ENCODE data around the gene VPS54.
"Not testable (repeated sequence)": the region's sequence is repeated elsewhere in the genome, so short reads cannot be mapped to it uniquely, and the experiment has no call there.

Gene VPS54

DNA sequence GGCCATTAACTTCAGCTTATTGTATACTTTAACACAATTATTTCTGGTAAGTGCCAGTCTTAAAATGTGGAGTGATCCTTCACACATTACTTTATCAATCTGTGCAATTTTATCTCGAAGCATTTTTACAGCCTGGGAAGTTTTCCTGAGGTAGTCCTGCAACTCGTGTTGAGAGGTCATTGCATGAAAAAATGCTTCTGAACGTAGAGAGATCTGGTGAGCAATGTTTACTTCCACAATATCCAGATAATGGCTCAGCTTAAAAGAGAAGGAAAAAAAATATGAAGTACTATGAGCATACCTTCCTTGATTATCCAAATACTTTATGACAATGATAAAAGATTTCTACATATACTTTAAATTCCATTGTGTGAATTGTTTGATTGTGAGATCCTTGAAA, 57.0 kb downstream of the VPS54 start:
- H2AFZ ChIP-seq (ENCODE audit: insufficient read depth, low read length, poor library complexity), result no peak overlapping the region
- no peak overlapping the region for H3K27ac ChIP-seq (ENCODE audit: low read depth, low read length)
- no CpG with 5 or more reads among the region's 3 CpGs for WGBS (ENCODE audit: extremely low coverage, insufficient coverage, insufficient read length)
- no peak overlapping the region for H3K9ac ChIP-seq (ENCODE audit: low read length)
- no peak overlapping the region for H3K4ac ChIP-seq (ENCODE audit: low read depth, low read length)
- H3K4me1 ChIP-seq (ENCODE audit: control insufficient read depth in 1 of 2, insufficient read depth in 2 of 2, low read length in 2 of 2), result no peaks in the 10 kb centered on the region
- DNase-seq, result peak in 1 of 2 donors; percentile 4
- no peak overlapping the region for H2BK12ac ChIP-seq (ENCODE audit: low read length)
- no peak overlapping the region for H3K4me3 ChIP-seq (ENCODE audit: low read depth, low read length)
- H3K4me2 ChIP-seq (ENCODE audit: low read length), result no peak overlapping the region
- H4K91ac ChIP-seq (ENCODE audit: low read depth, low read length), result no peak overlapping the region
- H3K79me2 ChIP-seq (ENCODE audit: control insufficient read depth, insufficient read depth, low read length, poor library complexity), result no peaks in the 10 kb centered on the region
- no peak overlapping the region for H4K12ac ChIP-seq (ENCODE audit: low read depth, low read length)
- H2BK120ac ChIP-seq (ENCODE audit: insufficient read depth, low read length, poor library complexity), result no peak overlapping the region
- H3K36me3 ChIP-seq (ENCODE audit: control insufficient read depth in 1 of 2, insufficient read depth in 2 of 2, low read length in 2 of 2), result peaks cover 0 to 2% of the 10 kb centered on the region in 2 experiments
- no peak overlapping the region for H4K8ac ChIP-seq (ENCODE audit: low read depth, low read length)
- H3K79me1 ChIP-seq (ENCODE audit: low read length), result no peaks in the 10 kb centered on the region
- H3K23ac ChIP-seq (ENCODE audit: low read length), result no peak overlapping the region
- no peak overlapping the region for H2AK5ac ChIP-seq (ENCODE audit: low read length)
- no peak overlapping the region for H3K18ac ChIP-seq (ENCODE audit: low read length)
- H2BK5ac ChIP-seq (ENCODE audit: low read depth, low read length, poor library complexity), result no peak overlapping the region
- H3K14ac ChIP-seq (ENCODE audit: low read length), result no peak overlapping the region
- no peaks in the 10 kb centered on the region for H3K27me3 ChIP-seq (ENCODE audit: insufficient read depth, low read length)
- no peaks in the 10 kb centered on the region for H3K9me3 ChIP-seq (ENCODE audit: insufficient read depth, low read depth, low read length)

DNA sequence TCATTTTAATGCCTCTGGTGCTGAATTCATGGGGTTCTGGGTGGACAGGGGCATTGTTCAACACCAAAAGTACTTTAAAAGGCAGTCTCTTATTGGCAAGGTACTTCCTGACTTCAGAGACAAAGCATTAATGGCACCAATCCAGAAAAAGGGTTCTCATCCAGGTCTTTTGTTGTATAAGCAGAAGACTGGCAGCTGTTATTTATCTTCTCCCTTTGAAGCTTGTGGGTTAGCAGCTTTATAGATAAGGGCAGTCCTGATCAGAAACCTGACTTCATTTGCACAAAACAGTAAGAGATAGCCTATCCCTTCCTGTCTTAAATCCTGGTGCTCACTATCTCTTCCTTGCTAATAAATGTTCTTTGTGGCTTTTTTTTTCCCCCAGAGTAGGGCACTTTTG, 68.8 kb downstream of the VPS54 start:
- H3K79me2 ChIP-seq (ENCODE audit: control insufficient read depth, insufficient read depth, low read length, poor library complexity), result no peaks in the 10 kb centered on the region
- no peaks in the 10 kb centered on the region for H3K27me3 ChIP-seq (ENCODE audit: insufficient read depth, low read length)
- no peak for DNase-seq
- no peak overlapping the region for H2BK5ac ChIP-seq (ENCODE audit: low read depth, low read length, poor library complexity)
- H3K9ac ChIP-seq (ENCODE audit: low read length), result no peak overlapping the region
- H3K36me3 ChIP-seq (ENCODE audit: control insufficient read depth in 1 of 2, insufficient read depth in 2 of 2, low read length in 2 of 2), result peaks cover 6 to 7% of the 10 kb centered on the region in 2 experiments
- H3K4me3 ChIP-seq (ENCODE audit: low read depth, low read length), result no peak overlapping the region
- no peak overlapping the region for H3K18ac ChIP-seq (ENCODE audit: low read length)
- H3K9me3 ChIP-seq (ENCODE audit: insufficient read depth, low read depth, low read length), result no peaks in the 10 kb centered on the region
- H4K12ac ChIP-seq (ENCODE audit: low read depth, low read length), result no peak overlapping the region
- H4K8ac ChIP-seq (ENCODE audit: low read depth, low read length), result no peak overlapping the region
- no peak overlapping the region for H2AK5ac ChIP-seq (ENCODE audit: low read length)
- H3K4me1 ChIP-seq (ENCODE audit: control insufficient read depth in 1 of 2, insufficient read depth in 2 of 2, low read length in 2 of 2), result no peaks in the 10 kb centered on the region
- no peak overlapping the region for H3K14ac ChIP-seq (ENCODE audit: low read length)
- H4K91ac ChIP-seq (ENCODE audit: low read depth, low read length), result no peak overlapping the region
- H3K4me2 ChIP-seq (ENCODE audit: low read length), result no peak overlapping the region
- H3K23ac ChIP-seq (ENCODE audit: low read length), result no peak overlapping the region
- no peak overlapping the region for H3K27ac ChIP-seq (ENCODE audit: low read depth, low read length)
- H3K4ac ChIP-seq (ENCODE audit: low read depth, low read length), result no peak overlapping the region
- no peak overlapping the region for H2BK120ac ChIP-seq (ENCODE audit: insufficient read depth, low read length, poor library complexity)
- H2BK12ac ChIP-seq (ENCODE audit: low read length), result no peak overlapping the region
- no peak overlapping the region for H2AFZ ChIP-seq (ENCODE audit: insufficient read depth, low read length, poor library complexity)
- H3K79me1 ChIP-seq (ENCODE audit: low read length), result no peaks in the 10 kb centered on the region

DNA sequence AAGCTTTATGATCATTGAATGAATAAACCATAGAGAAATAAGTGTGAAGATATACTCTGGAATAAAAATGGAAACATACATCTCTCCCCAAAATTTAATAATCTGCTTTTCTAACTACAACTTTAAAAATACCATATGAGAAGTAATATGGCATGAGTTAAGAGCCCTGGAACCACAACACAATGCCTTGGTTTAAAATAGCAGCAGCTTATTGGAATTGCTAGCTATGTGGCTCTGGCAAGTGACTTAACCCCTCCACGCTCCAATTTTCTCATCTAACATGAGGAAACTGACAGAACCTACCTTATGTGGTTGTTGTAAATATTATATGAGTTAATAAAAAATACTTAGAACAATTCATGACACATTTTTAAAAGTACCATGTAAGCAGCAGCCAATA, 76.4 kb downstream of the VPS54 start:
- Histone ChIP-seq H3K27me3 (ENCODE audit: insufficient read depth, low read length) (no peaks in the 10 kb centered on the region), H2BK120ac (ENCODE audit: insufficient read depth, low read length, poor library complexity) (no peak overlapping the region), H2AK5ac (ENCODE audit: low read length) (no peak overlapping the region), H3K4me3 (ENCODE audit: low read depth, low read length) (no peak overlapping the region), H4K91ac (ENCODE audit: low read depth, low read length) (no peak overlapping the region), H3K27ac (ENCODE audit: low read depth, low read length) (no peak overlapping the region), H4K8ac (ENCODE audit: low read depth, low read length) (no peak overlapping the region), H3K79me2 (ENCODE audit: control insufficient read depth, insufficient read depth, low read length, poor library complexity) (no peaks in the 10 kb centered on the region), H3K79me1 (ENCODE audit: low read length) (no peaks in the 10 kb centered on the region), H2AFZ (ENCODE audit: insufficient read depth, low read length, poor library complexity) (no peak overlapping the region), H3K9ac (ENCODE audit: low read length) (no peak overlapping the region), H3K4me2 (ENCODE audit: low read length) (no peak overlapping the region), H3K23ac (ENCODE audit: low read length) (no peak overlapping the region), H3K18ac (ENCODE audit: low read length) (no peak overlapping the region), H3K9me3 (ENCODE audit: insufficient read depth, low read depth, low read length) (no peaks in the 10 kb centered on the region), H3K4me1 (ENCODE audit: control insufficient read depth in 1 of 2, insufficient read depth in 2 of 2, low read length in 2 of 2) (no peaks in the 10 kb centered on the region), H4K12ac (ENCODE audit: low read depth, low read length) (no peak overlapping the region), H3K4ac (ENCODE audit: low read depth, low read length) (no peak overlapping the region), H2BK5ac (ENCODE audit: low read depth, low read length, poor library complexity) (no peak overlapping the region), H3K36me3 (ENCODE audit: control insufficient read depth in 1 of 2, insufficient read depth in 2 of 2, low read length in 2 of 2) (peaks cover 10 to 18% of the 10 kb centered on the region in 2 experiments), H2BK12ac (ENCODE audit: low read length) (no peak overlapping the region), H3K14ac (ENCODE audit: low read length) (no peak overlapping the region)
- no CpG with 5 or more reads among the region's 1 CpG for WGBS (ENCODE audit: extremely low coverage, insufficient coverage, insufficient read length)
- no peak for DNase-seq

DNA sequence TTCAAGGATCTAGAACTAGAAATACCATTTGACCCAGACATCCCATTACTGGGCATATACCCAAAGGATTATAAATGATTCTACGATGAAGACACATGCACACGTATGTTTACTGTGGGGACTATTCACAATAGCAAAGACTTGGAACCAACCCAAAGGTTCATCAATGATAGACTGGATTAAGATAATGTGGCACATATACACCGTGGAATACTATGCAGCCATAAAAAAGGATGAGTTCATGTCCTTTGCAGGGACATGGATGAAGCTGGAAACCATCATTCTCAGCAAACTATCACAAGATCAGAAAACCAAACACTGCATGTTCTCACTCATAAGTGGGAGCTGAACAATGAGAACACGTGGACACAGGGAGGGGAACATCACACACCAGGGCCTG, 87.1 kb downstream of the VPS54 start:
- WGBS (ENCODE audit: extremely low coverage, insufficient coverage, insufficient read length), result no CpG with 5 or more reads among the region's 4 CpGs
- not testable (repeated sequence) for H3K36me3 ChIP-seq (ENCODE audit: control insufficient read depth in 1 of 2, insufficient read depth in 2 of 2, low read length in 2 of 2); DNase-seq

More for the DNA sequence above, 87.1 kb downstream of the VPS54 start:
- not testable (repeated sequence) for H2AFZ ChIP-seq (ENCODE audit: insufficient read depth, low read length, poor library complexity); H2BK5ac ChIP-seq (ENCODE audit: low read depth, low read length, poor library complexity); H3K9ac ChIP-seq (ENCODE audit: low read length); H2BK120ac ChIP-seq (ENCODE audit: insufficient read depth, low read length, poor library complexity); H3K79me2 ChIP-seq (ENCODE audit: control insufficient read depth, insufficient read depth, low read length, poor library complexity); H3K9me3 ChIP-seq (ENCODE audit: insufficient read depth, low read depth, low read length); H4K91ac ChIP-seq (ENCODE audit: low read depth, low read length); H4K8ac ChIP-seq (ENCODE audit: low read depth, low read length); H2BK12ac ChIP-seq (ENCODE audit: low read length); H4K12ac ChIP-seq (ENCODE audit: low read depth, low read length); H3K4ac ChIP-seq (ENCODE audit: low read depth, low read length); H3K4me1 ChIP-seq (ENCODE audit: control insufficient read depth in 1 of 2, insufficient read depth in 2 of 2, low read length in 2 of 2); H2AK5ac ChIP-seq (ENCODE audit: low read length); H3K27ac ChIP-seq (ENCODE audit: low read depth, low read length); H3K79me1 ChIP-seq (ENCODE audit: low read length); H3K23ac ChIP-seq (ENCODE audit: low read length); H3K14ac ChIP-seq (ENCODE audit: low read length); H3K4me3 ChIP-seq (ENCODE audit: low read depth, low read length); H3K27me3 ChIP-seq (ENCODE audit: insufficient read depth, low read length); H3K18ac ChIP-seq (ENCODE audit: low read length); H3K4me2 ChIP-seq (ENCODE audit: low read length)
